ENCODE measurements around the gene SF3B2.

The SF3B2 gene

DNA sequence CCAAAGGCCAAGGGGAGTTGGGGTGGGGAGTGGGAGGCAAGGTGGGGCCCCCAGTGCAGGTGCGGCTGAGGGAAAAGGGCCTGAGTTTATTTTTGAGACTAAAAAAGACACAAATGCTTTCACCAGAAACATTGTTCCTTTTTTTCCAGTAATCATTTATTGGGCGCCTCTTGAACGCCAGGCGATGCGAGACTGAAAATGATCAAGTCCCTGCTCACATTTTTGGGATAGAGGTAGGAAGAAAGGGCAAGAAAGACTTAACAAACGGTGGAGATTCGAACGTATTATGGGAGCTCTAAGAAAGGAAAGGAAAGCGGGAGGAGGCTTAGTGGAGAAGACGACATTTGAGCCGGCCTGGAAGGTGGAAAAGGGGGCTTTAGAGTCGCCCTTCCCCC, 796 bp upstream of the SF3B2 start:
- ChIA-PET CTCF (interaction anchor here (1.1 to 7.3 kb wide), 6 partner anchors 10 to 167 kb away, joined by 4 to 143 read pairs (median 6); partner anchors contain the start of gene PACS1), POLR2A (interaction anchor here (1.1 kb wide), 1 partner anchor 193 kb away, joined by 4 read pairs; no protein-coding TSS in a partner anchor)
- TF ChIP-seq, protein P1, sequence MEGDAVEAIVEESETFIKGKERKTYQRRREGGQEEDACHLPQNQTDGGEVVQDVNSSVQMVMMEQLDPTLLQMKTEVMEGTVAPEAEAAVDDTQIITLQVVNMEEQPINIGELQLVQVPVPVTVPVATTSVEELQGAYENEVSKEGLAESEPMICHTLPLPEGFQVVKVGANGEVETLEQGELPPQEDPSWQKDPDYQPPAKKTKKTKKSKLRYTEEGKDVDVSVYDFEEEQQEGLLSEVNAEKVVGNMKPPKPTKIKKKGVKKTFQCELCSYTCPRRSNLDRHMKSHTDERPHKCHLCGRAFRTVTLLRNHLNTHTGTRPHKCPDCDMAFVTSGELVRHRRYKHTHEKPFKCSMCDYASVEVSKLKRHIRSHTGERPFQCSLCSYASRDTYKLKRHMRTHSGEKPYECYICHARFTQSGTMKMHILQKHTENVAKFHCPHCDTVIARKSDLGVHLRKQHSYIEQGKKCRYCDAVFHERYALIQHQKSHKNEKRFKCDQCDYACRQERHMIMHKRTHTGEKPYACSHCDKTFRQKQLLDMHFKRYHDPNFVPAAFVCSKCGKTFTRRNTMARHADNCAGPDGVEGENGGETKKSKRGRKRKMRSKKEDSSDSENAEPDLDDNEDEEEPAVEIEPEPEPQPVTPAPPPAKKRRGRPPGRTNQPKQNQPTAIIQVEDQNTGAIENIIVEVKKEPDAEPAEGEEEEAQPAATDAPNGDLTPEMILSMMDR (IDR thresholded peaks at IDR 0.05; ENCODE audit: control extremely low read depth, extremely low read depth, low read depth, missing control alignments) = no peak
- DNase-seq (ENCODE audit: extremely low spot score) = no peak

DNA sequence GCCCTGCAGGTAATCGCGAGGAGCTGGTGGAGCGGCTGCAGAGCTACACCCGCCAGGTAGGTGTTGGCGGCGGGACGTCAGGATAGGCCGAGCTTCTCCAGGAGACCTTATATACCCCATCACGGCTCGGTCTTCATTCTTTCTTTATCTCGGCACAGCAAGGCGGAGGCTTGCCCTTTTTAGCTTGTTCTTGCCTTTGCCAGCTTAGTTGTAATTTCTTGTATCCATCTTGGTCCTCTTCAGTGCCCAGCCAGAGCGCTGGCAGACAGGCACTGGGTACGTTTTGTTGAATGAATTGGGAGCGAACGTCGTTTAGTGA, 459 bp downstream of the SF3B2 start:
- ChIA-PET CTCF (interaction anchor here (1.0 to 7.3 kb wide), 11 partner anchors 7 to 193 kb away, joined by 3 to 143 read pairs (median 4); partner anchors contain the start of genes CCDC85B, MUS81 and PACS1), POLR2A (interaction anchor here (0.5 to 1.7 kb wide), 3 partner anchors 15 to 194 kb away, joined by 4 read pairs; no protein-coding TSS in a partner anchor)
- DNase-seq (ENCODE audit: extremely low spot score) = no peak
- TF ChIP-seq, protein P1 (IDR thresholded peaks at IDR 0.05; ENCODE audit: control extremely low read depth, extremely low read depth, low read depth, missing control alignments) = no peak

DNA sequence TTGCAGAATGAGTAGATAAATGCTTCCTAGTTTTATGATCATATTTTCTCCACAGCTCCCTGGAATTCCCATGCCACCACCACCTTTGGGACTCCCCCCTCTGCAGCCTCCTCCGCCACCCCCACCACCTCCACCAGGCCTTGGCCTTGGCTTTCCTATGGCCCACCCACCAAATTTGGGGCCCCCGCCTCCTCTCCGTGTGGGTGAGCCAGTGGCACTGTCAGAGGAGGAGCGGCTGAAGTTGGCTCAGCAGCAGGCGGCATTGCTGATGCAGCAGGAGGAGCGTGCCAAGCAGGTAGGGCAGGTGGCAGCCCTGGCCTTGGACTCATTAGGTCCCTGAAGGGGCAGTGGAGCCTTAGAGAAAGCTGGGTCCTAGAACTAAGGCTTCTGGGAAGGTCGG, 2.9 kb downstream of the SF3B2 start:
- POLR2A ChIA-PET = interaction anchor here (0.6 to 1.5 kb wide), 2 partner anchors 13 to 61 kb away, joined by 4 to 6 read pairs; no protein-coding TSS in a partner anchor

DNA sequence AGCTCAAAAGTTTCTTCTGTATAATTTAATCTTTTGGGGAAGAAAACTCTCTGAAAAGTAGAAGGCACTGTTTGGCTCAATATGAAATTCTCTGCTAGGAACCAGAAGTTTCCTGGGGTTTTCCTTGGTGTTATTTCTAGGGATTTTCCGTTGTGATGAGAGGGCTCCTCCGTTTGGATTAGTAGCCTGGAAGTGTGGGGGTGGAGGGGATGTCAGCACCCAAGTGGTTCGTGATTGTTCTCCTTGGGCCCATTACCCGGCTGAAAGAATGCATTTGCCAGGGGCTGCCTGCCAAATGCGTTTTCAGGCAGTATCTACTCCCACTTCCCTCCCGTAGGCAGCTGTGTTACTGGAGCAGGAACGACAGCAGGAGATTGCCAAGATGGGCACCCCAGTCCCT, 4.3 kb downstream of the SF3B2 start:
- DNase-seq (ENCODE audit: extremely low spot score) = no peak
- CTCF ChIA-PET = interaction anchor here (0.6 to 7.3 kb wide), 4 partner anchors 10 to 79 kb away, joined by 3 to 143 read pairs (median 23); partner anchors contain the start of gene PACS1
- POLR2A ChIA-PET = interaction anchor here (0.7 kb wide), 1 partner anchor 176 kb away, joined by 3 read pairs; no protein-coding TSS in a partner anchor
- TF ChIP-seq, protein P1 (IDR thresholded peaks at IDR 0.05; ENCODE audit: control extremely low read depth, extremely low read depth, low read depth, missing control alignments) = no peak

More for the DNA sequence above, 2.9 kb downstream of the SF3B2 start:
- CTCF ChIA-PET = interaction anchor here (2.8 to 7.3 kb wide), 3 partner anchors 10 to 81 kb away, joined by 8 to 143 read pairs (median 38); partner anchors contain the start of gene PACS1
- DNase-seq (ENCODE audit: extremely low spot score) = no peak
- TF ChIP-seq, protein P1 (IDR thresholded peaks at IDR 0.05; ENCODE audit: control extremely low read depth, extremely low read depth, low read depth, missing control alignments) = no peak

DNA sequence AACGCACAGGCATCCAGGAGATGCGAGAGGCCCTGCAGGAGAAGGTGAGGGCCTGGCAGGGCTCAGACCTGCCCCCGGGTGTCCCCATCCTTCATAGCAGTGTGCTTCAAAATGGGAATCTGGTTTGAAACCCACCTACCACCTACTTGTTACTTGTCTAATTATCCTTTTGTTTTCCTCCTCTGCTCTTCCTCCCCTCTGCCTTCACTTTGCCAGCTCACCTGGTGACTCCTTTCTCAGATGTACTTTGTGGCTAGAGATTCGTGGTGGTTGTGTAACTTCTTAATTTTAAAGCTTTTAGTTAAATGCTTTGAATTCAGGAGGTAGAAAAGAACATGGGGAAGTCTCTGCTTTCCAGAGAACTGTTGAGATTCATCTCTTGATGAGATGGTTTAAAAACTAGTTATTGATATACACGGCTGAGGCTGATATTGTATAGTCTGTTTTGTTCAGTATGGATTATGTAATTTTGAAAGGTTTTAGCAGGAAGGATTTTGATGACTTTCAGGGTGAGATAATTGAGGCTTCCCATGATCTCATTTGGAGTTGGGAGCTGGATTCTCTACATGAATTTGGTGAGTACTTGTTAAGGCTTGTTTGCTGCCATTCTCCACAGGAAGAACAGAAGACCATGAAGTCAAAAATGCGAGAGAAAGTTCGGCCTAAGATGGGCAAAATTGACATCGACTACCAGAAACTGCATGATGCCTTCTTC, 8.0 kb downstream of the SF3B2 start:
- DNase-seq (ENCODE audit: extremely low spot score) = no peak
- POLR2A ChIA-PET = interaction anchor here (0.6 to 1.1 kb wide), 2 partner anchors 9 to 1846 kb away, joined by 3 to 4 read pairs; no protein-coding TSS in a partner anchor
- CTCF ChIA-PET = interaction anchor here (2.7 to 4.1 kb wide), 2 partner anchors 9 to 14 kb away, joined by 13 to 46 read pairs; partner anchors contain the start of gene PACS1
- TF ChIP-seq, protein P1 (IDR thresholded peaks at IDR 0.05; ENCODE audit: control extremely low read depth, extremely low read depth, low read depth, missing control alignments) = no peak

DNA sequence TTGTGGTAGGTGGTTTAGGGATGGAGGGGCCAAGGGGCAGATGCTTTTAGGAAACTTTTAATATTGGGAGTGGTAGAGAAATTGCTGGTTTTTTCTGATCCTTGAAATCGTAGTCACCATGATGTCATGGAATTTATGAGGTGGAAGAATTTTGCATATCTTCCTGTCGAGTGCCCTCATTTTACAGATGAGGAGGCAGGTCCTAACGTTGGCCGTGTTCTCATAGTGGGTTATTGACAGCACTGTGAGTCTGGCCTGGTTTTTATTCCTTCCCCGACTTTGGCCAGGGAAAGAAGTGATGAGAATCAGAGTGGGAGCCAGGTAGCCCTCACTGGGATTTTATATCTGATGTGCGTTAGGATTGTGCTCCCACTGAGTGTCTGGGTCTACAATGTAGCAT, 9.1 kb downstream of the SF3B2 start:
- CTCF ChIA-PET = no interaction called here
- TF ChIP-seq, protein P1 (IDR thresholded peaks at IDR 0.05; ENCODE audit: control extremely low read depth, extremely low read depth, low read depth, missing control alignments) = no peak
- POLR2A ChIA-PET = no interaction called here
- DNase-seq (ENCODE audit: extremely low spot score) = no peak
